Measurements from ENCODE around the gene SPOCK2. TPM values are rescaled to one million over a fixed set of nuclear protein-coding genes. Genes with fewer than 3 reads are reported as not detected.
"Not testable (repeated sequence)": the region's sequence is repeated elsewhere in the genome, so short reads cannot be mapped to it uniquely, and the experiment has no call there.

The SPOCK2 gene
- total RNA-seq, 1 donor from 2014 or later = 0.24 TPM

GRCh38 chr10:72108004-72108370 lies 19.6 kb upstream of the SPOCK2 start:
- DNase-seq (ENCODE audit: low spot score) = not testable (repeated sequence)

- DNase-seq (ENCODE audit: low spot score) = peak; percentile 14
These were observed 19.1 kb upstream of the SPOCK2 start for GRCh38 chr10:72107325-72108003.

- no peak for DNase-seq (ENCODE audit: low spot score)
These were observed 18.5 kb upstream of the SPOCK2 start for GRCh38 chr10:72106896-72107295.

GRCh38 chr10:72106154-72106849 lies 18.0 kb upstream of the SPOCK2 start:
- no peak for DNase-seq (ENCODE audit: low spot score)

GRCh38 chr10:72105710-72106109 lies 17.4 kb upstream of the SPOCK2 start:
- DNase-seq (ENCODE audit: low spot score) = no peak

- DNase-seq (ENCODE audit: low spot score) = no peak
These were observed 16.7 kb upstream of the SPOCK2 start for GRCh38 chr10:72105098-72105475.

GRCh38 chr10:72104472-72105097 lies 16.2 kb upstream of the SPOCK2 start:
- DNase-seq (ENCODE audit: low spot score) = no peak

- DNase-seq (ENCODE audit: low spot score) = no peak
These were observed 11.2 kb upstream of the SPOCK2 start for GRCh38 chr10:72099600-72099921.

- DNase-seq (ENCODE audit: low spot score) = no peak
These were observed 10.7 kb upstream of the SPOCK2 start for GRCh38 chr10:72098836-72099599.

- DNase-seq (ENCODE audit: low spot score) = no peak
These were observed 10.0 kb upstream of the SPOCK2 start for GRCh38 chr10:72098301-72098835.

GRCh38 chr10:72097448-72098300 lies 9.3 kb upstream of the SPOCK2 start:
- DNase-seq (ENCODE audit: low spot score) = no peak

- peak; percentile 40 for DNase-seq (ENCODE audit: low spot score)
These were observed 8.0 kb upstream of the SPOCK2 start for GRCh38 chr10:72096115-72097000.

GRCh38 chr10:72095195-72095594 lies 6.8 kb upstream of the SPOCK2 start:
- DNase-seq (ENCODE audit: low spot score) = no peak

GRCh38 chr10:72094574-72094973 lies 6.2 kb upstream of the SPOCK2 start:
- DNase-seq (ENCODE audit: low spot score) = no peak

- DNase-seq (ENCODE audit: low spot score) = no peak
These were observed 5.1 kb upstream of the SPOCK2 start for GRCh38 chr10:72093450-72093849.

GRCh38 chr10:72092987-72093386 lies 4.6 kb upstream of the SPOCK2 start:
- no peak for DNase-seq (ENCODE audit: low spot score)

GRCh38 chr10:72092171-72092924 lies 4.0 kb upstream of the SPOCK2 start:
- DNase-seq (ENCODE audit: low spot score) = no peak

- DNase-seq (ENCODE audit: low spot score) = no peak
These were observed 2.0 kb upstream of the SPOCK2 start for GRCh38 chr10:72090326-72090725.

GRCh38 chr10:72089618-72090017 lies 1.3 kb upstream of the SPOCK2 start:
- DNase-seq (ENCODE audit: low spot score) = no peak

Measured in umbilical cord (tissue), 2 donors.